Activated T-helper 1 cell treated with Interleukin-2 at 50 U/mL for 16 hours (primary cell): Measurements from ENCODE around the gene ANKRD60.

Source experiments
- DNase-seq: peaks from one replicate; pipeline ENCODE4 v3.0.0-alpha.2; 2020; ENCODE audit warnings: low read depth

Gene ANKRD60

GRCh38 chr20:58244517-58245030 is 16.1 kb upstream of the ANKRD60 start:
- no peak for DNase-seq

GRCh38 chr20:58243653-58244410 is 15.4 kb upstream of the ANKRD60 start:
- DNase-seq: no peak

- DNase-seq: no peak
These were observed 14.4 kb upstream of the ANKRD60 start for GRCh38 chr20:58242824-58243223.

- no peak for DNase-seq
These were observed 13.5 kb upstream of the ANKRD60 start for GRCh38 chr20:58241766-58242465.

GRCh38 chr20:58240471-58240870 is 12.0 kb upstream of the ANKRD60 start:
- no peak for DNase-seq

- DNase-seq: no peak
These were observed 10.8 kb upstream of the ANKRD60 start for GRCh38 chr20:58239216-58239615.

GRCh38 chr20:58238490-58238889 is 10.0 kb upstream of the ANKRD60 start:
- DNase-seq: no peak

GRCh38 chr20:58237318-58238132 is 9.1 kb upstream of the ANKRD60 start:
- no peak for DNase-seq

GRCh38 chr20:58236612-58237317 is 8.3 kb upstream of the ANKRD60 start:
- peak; percentile 67 for DNase-seq

- DNase-seq: no peak
These were observed 6.6 kb upstream of the ANKRD60 start for GRCh38 chr20:58235010-58235409.

GRCh38 chr20:58233881-58234528 is 5.6 kb upstream of the ANKRD60 start:
- no peak for DNase-seq

GRCh38 chr20:58233393-58233792 is 4.9 kb upstream of the ANKRD60 start:
- DNase-seq: no peak

- DNase-seq: no peak
These were observed 3.2 kb upstream of the ANKRD60 start for GRCh38 chr20:58231683-58232082.

- no peak for DNase-seq
These were observed 845 bp upstream of the ANKRD60 start for GRCh38 chr20:58229198-58229798.

- DNase-seq: no peak
These were observed 360 bp downstream of the ANKRD60 start for GRCh38 chr20:58228103-58228483.

- DNase-seq: no peak
These were observed 906 bp downstream of the ANKRD60 start for GRCh38 chr20:58227391-58228102.

GRCh38 chr20:58225452-58226200 is 2.8 kb downstream of the ANKRD60 start:
- DNase-seq: no peak

- no peak for DNase-seq
These were observed 3.5 kb downstream of the ANKRD60 start for GRCh38 chr20:58224974-58225373.

- no peak for DNase-seq
These were observed 4.4 kb downstream of the ANKRD60 start for GRCh38 chr20:58224097-58224496.
